Smooth muscle cell (in vitro differentiated cells): ENCODE measurements around the gene DYNC1LI1. TPM values are rescaled to one million over a fixed set of nuclear protein-coding genes. Genes with fewer than 3 reads are reported as not detected.

Source experiments
- DNase-seq: peaks from one replicate; lab custom pipeline; 2025; ENCODE audit not compliant: unreplicated experiment; lab: John Stamatoyannopoulos, UW
- H2AFZ ChIP-seq: fragments of 200-600 bp; sonication (generic); 2 replicates; pipeline ENCODE4 v1.6.0; 2016; ENCODE audit warnings: antibody characterized with exemption, low read depth, mild to moderate bottlenecking
- H3F3A ChIP-seq: fragments of 200-600 bp; sonication (generic); 2 replicates; pipeline ENCODE4 v1.6.0; 2017; ENCODE audit warnings: antibody characterized with exemption, low read depth
- H3K27ac ChIP-seq: fragments of 200-600 bp; sonication (generic); 2 replicates; pipeline ENCODE4 v1.5.1; 2016; ENCODE audit warnings: low read depth, mild to moderate bottlenecking
- H3K27me3 ChIP-seq: fragments of 200-600 bp; sonication (generic); 2 replicates; pipeline ENCODE4 v1.6.1; 2016; ENCODE audit warnings: low read depth, mild to moderate bottlenecking
- H3K36me3 ChIP-seq: fragments of 200-600 bp; sonication (generic); 2 replicates; pipeline ENCODE4 v1.5.1; 2016; ENCODE audit warnings: low read depth
- H3K4me1 ChIP-seq: fragments of 200-600 bp; sonication (generic); 2 replicates; pipeline ENCODE4 v1.5.1; 2016; ENCODE audit warnings: low read depth
- H3K4me2 ChIP-seq: fragments of 200-600 bp; sonication (generic); 2 replicates; pipeline ENCODE4 v1.6.0; 2016; ENCODE audit warnings: mild to moderate bottlenecking
- H3K4me3 ChIP-seq: fragments of 200-600 bp; sonication (generic); 2 replicates; pipeline ENCODE4 v1.5.1; 2016; ENCODE audit warnings: mild to moderate bottlenecking
- H3K79me2 ChIP-seq: fragments of 200-600 bp; sonication (generic); 2 replicates; pipeline ENCODE4 v1.6.0; 2016; ENCODE audit warnings: low read depth, mild to moderate bottlenecking
- H3K9ac ChIP-seq: fragments of 200-600 bp; sonication (generic); 2 replicates; pipeline ENCODE4 v1.6.0; 2016; ENCODE audit warnings: low read depth
- H3K9me3 ChIP-seq: fragments of 200-600 bp; sonication (generic); replicated peaks from 2 replicates; pipeline ENCODE4 v1.5.1; 2016; ENCODE audit warnings: low read depth
- H4K20me1 ChIP-seq: fragments of 200-600 bp; sonication (generic); 2 replicates; pipeline ENCODE4 v1.6.0; 2016; ENCODE audit warnings: low read depth
- WGBS: methylation state at CpG from one replicate; pipeline ENCODE4 v1.1.7; 2016; ENCODE audit warnings: low lambda C conversion rate; 5-methylcytosine and 5-hydroxymethylcytosine counted together
- polyA plus RNA-seq: library from polyadenylated mRNA; unstranded; fragments of >200 nt; fragmentation: Nextera tagmentation; extraction: Ambion mirVana; gene quantifications from 2 replicates; pipeline ENCODE4 v1.2.1, GENCODE V29; 2016
- total RNA-seq: library from RNA; depleted of rRNA; stranded (reverse); fragments of >200 nt; gene quantifications from 2 replicates; pipeline ENCODE4 v1.2.3, GENCODE V29; 2014
- TF ChIP-seq, protein P1 (sequence below): fragments of 200-600 bp; sonication (generic); IDR thresholded peaks from 2 replicates; pipeline ENCODE4 v1.5.1; 2017; ENCODE audit warnings: borderline replicate concordance, mild to moderate bottlenecking, antibody characterized with exemption; ENCODE audit not compliant: insufficient read depth, poor library complexity, severe bottlenecking

DYNC1LI1 gene
- total and polyA plus RNA-seq, 2 experiments from 2014 or later: 31.0 to 72.6 TPM

DNA sequence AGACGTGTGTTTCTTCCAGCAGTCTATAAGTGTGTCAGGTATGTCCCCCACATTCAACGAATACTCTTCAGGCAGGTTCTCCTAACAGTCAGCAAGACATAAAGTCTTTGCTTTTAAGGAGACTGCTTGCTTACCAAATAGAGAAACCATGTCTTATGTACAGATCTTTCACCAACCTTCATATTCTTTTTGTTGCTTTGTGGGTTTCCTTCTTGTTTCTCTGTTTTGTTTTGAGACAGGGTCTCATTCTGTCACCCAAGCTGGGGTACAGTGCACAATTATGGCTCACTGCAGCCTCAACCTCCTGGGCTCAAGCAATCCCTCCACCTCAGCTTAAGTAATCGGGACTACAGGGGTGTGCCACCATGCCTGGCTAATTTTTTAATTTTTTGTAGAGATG lies 14.3 kb downstream of the DYNC1LI1 start:
- peaks cover 83% of the 10 kb centered on the region for H3K79me2 ChIP-seq

DNA sequence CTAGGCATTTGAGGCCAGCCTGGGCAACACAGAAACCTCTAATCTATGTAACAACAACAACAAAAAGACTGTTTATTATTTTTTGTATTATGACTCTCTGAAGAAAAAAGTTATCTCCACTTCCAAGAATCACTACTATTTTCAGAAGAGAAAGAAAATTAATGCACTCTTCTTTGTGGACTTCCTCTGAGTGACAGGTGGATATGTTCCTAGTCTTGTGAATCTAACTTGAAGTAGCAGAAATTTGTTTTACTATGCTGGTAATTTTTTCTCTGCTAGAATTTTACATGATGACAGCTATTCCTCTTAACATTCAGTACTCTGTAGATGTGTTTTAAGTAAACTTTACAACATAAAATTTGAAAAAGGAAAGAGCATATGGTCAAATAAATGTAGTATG lies 16.7 kb downstream of the DYNC1LI1 start:
- H3K4me1 ChIP-seq: no peaks in the 10 kb centered on the region

More for the DNA sequence above, 14.3 kb downstream of the DYNC1LI1 start:
- Histone ChIP-seq H3K4me2 (no peak overlapping the region), H3K27me3 (no peaks in the 10 kb centered on the region), H3F3A (no peaks in the 10 kb centered on the region), H3K27ac (no peak overlapping the region), H3K4me3 (no peak overlapping the region), H4K20me1 (peaks cover 97% of the 10 kb centered on the region), H3K9ac (no peak overlapping the region), H2AFZ (no peak overlapping the region), H3K36me3 (no peaks in the 10 kb centered on the region), H3K9me3 (no peaks in the 10 kb centered on the region), H3K4me1 (no peaks in the 10 kb centered on the region)
- DNase-seq: no peak
- TF ChIP-seq, protein P1, sequence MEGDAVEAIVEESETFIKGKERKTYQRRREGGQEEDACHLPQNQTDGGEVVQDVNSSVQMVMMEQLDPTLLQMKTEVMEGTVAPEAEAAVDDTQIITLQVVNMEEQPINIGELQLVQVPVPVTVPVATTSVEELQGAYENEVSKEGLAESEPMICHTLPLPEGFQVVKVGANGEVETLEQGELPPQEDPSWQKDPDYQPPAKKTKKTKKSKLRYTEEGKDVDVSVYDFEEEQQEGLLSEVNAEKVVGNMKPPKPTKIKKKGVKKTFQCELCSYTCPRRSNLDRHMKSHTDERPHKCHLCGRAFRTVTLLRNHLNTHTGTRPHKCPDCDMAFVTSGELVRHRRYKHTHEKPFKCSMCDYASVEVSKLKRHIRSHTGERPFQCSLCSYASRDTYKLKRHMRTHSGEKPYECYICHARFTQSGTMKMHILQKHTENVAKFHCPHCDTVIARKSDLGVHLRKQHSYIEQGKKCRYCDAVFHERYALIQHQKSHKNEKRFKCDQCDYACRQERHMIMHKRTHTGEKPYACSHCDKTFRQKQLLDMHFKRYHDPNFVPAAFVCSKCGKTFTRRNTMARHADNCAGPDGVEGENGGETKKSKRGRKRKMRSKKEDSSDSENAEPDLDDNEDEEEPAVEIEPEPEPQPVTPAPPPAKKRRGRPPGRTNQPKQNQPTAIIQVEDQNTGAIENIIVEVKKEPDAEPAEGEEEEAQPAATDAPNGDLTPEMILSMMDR: no peak
- WGBS: 95% methylated on average over 3 of the region's 3 CpGs

GRCh38 chr3:32553459-32553858 lies 17.2 kb downstream of the DYNC1LI1 start:
- Histone ChIP-seq H3K4me1 (no peaks in the 10 kb centered on the region), H4K20me1 (peaks cover 94% of the 10 kb centered on the region), H3F3A (no peaks in the 10 kb centered on the region), H3K36me3 (no peaks in the 10 kb centered on the region), H3K4me2 (no peak overlapping the region), H3K4me3 (no peak overlapping the region), H3K9me3 (no peaks in the 10 kb centered on the region), H2AFZ (no peak overlapping the region), H3K9ac (no peak overlapping the region), H3K27ac (no peak overlapping the region), H3K79me2 (peaks cover 93% of the 10 kb centered on the region), H3K27me3 (no peaks in the 10 kb centered on the region)
- no peak for DNase-seq
- 100% methylated on average over 2 of the region's 2 CpGs for WGBS
- TF ChIP-seq, protein P1: no peak

More for the DNA sequence above, 16.7 kb downstream of the DYNC1LI1 start:
- no peak overlapping the region for H3K9ac ChIP-seq
- H3K27ac ChIP-seq: no peak overlapping the region
- DNase-seq: no peak
- no peak overlapping the region for H3K4me2 ChIP-seq
- H4K20me1 ChIP-seq: peaks cover 97% of the 10 kb centered on the region
- no peaks in the 10 kb centered on the region for H3K9me3 ChIP-seq
- H2AFZ ChIP-seq: no peak overlapping the region
- H3K36me3 ChIP-seq: no peaks in the 10 kb centered on the region
- H3K4me3 ChIP-seq: no peak overlapping the region
- H3F3A ChIP-seq: no peaks in the 10 kb centered on the region
- H3K27me3 ChIP-seq: no peaks in the 10 kb centered on the region
- TF ChIP-seq, protein P1: no peak
- peaks cover 93% of the 10 kb centered on the region for H3K79me2 ChIP-seq

DNA sequence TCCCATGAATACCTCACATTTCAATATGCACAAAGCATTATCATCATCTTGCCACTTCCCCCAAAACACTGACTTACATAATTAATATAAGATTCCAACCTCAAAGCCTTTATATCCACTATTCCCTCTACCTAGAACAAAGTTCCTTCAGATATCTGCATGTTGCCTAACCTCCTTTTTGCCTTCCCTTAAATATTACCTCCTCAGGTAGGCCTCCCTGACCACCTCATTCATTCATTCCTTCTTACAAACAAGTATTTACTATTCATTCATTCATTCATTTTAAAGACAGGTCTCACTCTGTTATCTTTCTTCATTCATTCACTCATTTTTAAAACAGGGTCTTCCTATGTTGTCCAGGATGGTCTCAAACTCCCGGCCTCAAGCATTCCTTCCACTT lies 18.6 kb downstream of the DYNC1LI1 start:
- H4K20me1 ChIP-seq: peaks cover 92% of the 10 kb centered on the region
- no peaks in the 10 kb centered on the region for H3K9me3 ChIP-seq
- H3K27me3 ChIP-seq: no peaks in the 10 kb centered on the region
- H3K4me1 ChIP-seq: no peaks in the 10 kb centered on the region
- WGBS: 81% methylated on average over 1 of the region's 1 CpG
- no peaks in the 10 kb centered on the region for H3F3A ChIP-seq
- H3K36me3 ChIP-seq: no peaks in the 10 kb centered on the region
- no peak overlapping the region for H3K4me3 ChIP-seq
- H3K4me2 ChIP-seq: no peak overlapping the region
- H3K9ac ChIP-seq: no peak overlapping the region
- peaks cover 90% of the 10 kb centered on the region for H3K79me2 ChIP-seq
- TF ChIP-seq, protein P1: no peak
- H3K27ac ChIP-seq: no peak overlapping the region
- no peak overlapping the region for H2AFZ ChIP-seq
- no peak for DNase-seq
